Measurements from ENCODE around the gene CTDP1.

The CTDP1 gene

GRCh38 chr18:79763407-79763806 lies 83.8 kb downstream of the CTDP1 start:
- DNase-seq (ENCODE audit: low read depth in 2 of 2) = no peak

- DNase-seq (ENCODE audit: low read depth in 2 of 2) = no peak
These were observed 84.5 kb downstream of the CTDP1 start for GRCh38 chr18:79764131-79764530.

GRCh38 chr18:79765491-79766245 lies 86.1 kb downstream of the CTDP1 start:
- DNase-seq (ENCODE audit: low read depth in 2 of 2) = no peak

- no peak for DNase-seq (ENCODE audit: low read depth in 2 of 2)
These were observed 86.7 kb downstream of the CTDP1 start for GRCh38 chr18:79766308-79766707.

- no peak for DNase-seq (ENCODE audit: low read depth in 2 of 2)
These were observed 89.1 kb downstream of the CTDP1 start for GRCh38 chr18:79768745-79769144.

- no peak for DNase-seq (ENCODE audit: low read depth in 2 of 2)
These were observed 90.3 kb downstream of the CTDP1 start for GRCh38 chr18:79769698-79770500.

GRCh38 chr18:79770501-79770815 lies 90.9 kb downstream of the CTDP1 start:
- no peak for DNase-seq (ENCODE audit: low read depth in 2 of 2)

DNA sequence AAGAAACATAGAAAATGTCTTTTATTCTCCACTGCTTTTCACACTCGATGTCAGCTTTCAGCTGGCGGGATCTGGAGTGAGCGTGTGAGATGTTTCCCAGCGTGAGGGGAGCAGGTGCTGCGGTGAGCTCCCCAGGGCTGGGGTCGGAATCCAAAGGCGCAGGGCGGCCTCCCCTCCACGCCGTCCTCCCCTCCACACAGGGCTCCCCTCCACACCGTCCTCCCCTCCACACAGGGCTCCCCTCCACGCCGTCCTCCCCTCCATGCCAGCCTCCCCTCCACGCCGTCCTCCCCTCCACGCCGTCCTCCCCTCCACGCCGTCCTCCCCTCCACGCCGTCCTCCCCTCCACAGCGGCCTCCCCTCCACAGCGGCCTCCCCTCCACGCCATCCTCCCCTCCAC lies 91.2 kb downstream of the CTDP1 start:
- DNase-seq (ENCODE audit: low read depth in 2 of 2) = no peak

DNA sequence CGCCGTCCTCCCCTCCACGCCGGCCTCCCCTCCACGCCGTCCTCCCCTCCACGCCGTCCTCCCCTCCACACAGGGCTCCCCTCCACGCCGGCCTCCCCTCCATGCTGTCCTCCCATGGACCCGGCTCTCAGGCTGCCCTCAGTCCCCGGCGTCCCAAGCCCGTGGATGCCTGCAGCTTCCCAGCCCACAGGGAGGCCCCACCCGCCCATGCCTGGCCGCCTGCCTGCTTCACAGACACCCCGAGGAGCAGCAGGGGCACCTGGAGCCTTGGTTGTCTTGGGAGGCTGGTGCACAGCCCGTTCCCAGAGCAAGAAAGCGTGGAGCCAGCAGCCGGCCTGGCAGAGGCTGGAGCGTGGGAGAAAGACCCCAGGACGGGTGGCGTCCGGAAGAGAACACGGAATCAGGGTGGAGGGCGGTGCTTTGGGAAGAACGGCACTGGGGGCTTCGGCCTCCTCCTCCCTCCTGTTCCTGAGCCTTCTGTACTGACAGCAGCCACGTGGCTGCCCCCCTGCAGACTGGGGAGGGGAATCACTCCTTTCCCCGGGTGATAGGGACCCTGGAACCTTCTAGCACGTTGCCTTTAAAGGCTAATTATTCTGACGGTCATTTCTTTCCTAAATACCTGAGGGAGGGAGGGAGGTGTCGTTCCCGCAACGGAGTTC lies 92.0 kb downstream of the CTDP1 start:
- no peak for DNase-seq (ENCODE audit: low read depth in 2 of 2)

DNA sequence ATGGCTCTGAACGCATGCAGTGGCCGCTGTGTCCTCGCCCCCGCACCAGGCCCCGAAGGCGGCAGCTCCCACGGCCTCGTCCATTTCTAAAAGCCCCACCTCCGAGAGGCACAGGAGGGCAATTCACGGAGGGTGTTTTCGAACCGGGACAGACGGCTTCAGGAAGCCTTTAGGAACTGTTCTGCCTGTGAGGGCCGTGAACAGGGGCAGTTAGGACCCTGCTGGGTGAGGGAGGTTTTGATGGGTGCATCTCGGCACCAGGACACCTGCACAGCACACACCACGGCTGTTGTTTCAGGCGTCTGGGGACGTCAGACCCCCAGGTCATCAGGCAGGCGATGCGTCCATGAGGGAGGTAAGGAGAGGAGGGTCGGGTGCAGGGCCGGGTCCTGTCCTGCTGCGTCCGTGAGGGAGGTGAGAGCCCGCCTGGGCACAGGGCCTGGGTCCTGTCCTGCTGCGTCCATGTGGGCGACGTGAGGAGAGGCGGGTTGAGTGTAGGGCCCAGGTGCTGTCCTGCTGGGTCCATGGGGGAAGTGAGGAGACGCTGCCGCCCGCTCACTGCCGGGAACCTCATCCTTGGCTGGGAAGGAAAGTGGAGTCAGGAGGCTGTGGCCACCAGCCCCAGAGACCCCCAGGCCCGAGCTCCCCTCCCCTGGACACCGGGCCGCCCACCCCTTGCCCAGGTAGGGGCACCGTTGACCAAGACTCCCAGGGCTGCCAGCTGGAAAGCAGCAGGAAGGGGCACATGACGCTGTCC lies 92.7 kb downstream of the CTDP1 start:
- DNase-seq (ENCODE audit: low read depth in 2 of 2) = no peak

GRCh38 chr18:79772865-79773696 lies 93.5 kb downstream of the CTDP1 start:
- DNase-seq (ENCODE audit: low read depth in 2 of 2) = no peak

GRCh38 chr18:79774111-79774510 lies 94.5 kb downstream of the CTDP1 start:
- DNase-seq (ENCODE audit: low read depth in 2 of 2) = no peak

DNA sequence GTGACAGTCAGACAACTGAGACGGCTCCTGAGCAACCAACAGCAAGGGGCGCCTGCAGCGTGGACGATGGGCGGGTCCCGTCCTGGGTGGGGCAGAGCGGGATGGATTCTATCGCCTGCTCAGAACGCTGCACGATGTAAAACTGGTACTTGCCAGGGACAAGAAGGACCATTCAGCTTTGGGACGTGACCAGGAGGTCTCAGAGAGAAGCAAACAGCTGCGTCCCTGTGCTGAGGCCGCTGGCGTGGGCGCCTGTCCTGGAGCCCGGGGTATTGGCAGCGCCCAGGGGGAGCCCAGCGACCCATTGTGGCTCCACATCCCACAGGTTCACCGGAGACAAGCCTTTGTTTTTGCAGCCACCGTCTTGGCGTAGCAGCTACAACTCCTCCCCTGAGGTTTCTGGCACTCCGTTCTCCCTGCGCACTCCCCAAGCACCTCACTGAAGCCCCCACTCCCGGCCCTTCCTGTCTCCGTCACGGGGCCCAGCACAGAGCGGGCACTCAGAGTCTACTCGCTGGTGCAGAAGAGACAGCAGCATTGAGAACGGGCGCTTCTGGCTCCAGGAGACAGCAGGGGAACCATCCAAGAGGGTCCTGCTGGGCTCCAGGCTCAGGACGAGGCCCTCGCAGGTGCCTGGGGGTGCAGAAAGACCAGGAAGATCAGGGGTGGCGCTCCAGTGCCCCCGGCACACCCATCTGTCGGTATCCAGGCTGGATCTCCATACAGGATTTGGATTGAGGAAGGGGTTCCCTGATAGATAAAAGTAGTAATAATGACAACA lies 96.0 kb downstream of the CTDP1 start:
- no peak for DNase-seq (ENCODE audit: low read depth in 2 of 2)

DNA sequence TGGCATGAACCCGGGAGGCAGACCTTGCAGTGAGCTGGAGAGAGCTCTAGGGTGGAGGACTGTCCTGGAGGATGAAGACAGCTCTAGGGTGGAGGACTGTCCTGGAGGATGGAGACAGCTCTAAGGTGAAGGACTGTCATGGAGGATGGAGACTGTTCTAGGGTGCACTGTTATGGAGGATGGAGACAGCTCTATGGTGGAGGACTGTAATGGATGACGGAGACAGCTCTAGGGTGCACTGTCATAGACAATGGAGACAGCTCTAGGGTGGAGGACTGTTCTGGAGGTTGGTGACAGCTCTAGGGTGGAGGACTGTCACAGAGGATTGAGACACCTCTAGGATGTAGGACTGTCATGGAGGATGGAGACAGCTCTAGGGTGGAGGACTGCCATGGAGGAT lies 97.1 kb downstream of the CTDP1 start:
- no peak for DNase-seq (ENCODE audit: low read depth in 2 of 2)

- no peak for DNase-seq (ENCODE audit: low read depth in 2 of 2)
These were observed 98.7 kb downstream of the CTDP1 start for GRCh38 chr18:79778291-79778791.

- DNase-seq (ENCODE audit: low read depth in 2 of 2) = no peak
These were observed 99.6 kb downstream of the CTDP1 start for GRCh38 chr18:79779021-79779699.

DNA sequence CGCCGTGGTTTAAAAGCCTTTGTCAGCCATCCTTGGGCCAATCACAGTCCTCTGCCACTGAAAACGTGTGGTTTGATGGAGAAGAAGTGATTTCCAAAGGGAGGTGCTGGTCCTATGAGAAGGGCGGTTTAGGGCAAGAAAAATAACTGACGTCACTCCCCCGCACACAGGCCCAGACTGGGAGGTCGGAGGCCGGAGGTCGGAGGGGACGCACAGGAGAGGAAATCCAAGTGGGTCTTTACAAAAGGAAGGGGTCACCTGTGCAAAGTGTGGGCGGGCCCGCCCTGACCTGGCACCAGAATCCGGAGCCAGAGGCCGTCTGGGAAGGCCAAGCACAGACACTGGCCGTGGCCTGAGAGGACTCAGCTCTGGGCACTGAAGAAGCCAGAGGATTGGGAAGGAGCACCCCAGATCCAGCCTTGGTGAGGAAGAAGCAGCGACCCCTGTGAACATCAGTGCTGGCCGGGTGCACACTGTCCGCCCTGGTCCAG lies 100.1 kb downstream of the CTDP1 start:
- no peak for DNase-seq (ENCODE audit: low read depth in 2 of 2)

DNA sequence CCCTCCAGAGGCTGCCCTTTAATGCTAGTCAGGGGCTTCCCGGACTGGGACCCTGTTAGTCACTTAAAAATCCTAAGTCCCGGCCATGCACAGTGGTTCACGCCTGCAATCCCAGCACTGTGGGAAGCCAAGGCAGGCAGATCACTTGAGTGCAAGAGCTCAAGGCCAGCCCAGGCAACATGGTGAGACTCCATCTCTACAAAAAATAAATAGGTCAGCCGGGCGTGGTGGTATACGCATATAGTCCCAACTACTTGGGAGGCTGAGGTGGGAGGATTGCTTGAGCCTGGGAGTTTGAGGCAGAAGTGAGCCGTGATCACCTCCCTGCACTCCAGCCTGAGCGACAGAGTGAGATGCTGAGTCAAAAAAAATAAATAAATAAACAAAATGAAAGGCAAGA lies 100.9 kb downstream of the CTDP1 start:
- no peak for DNase-seq (ENCODE audit: low read depth in 2 of 2)

- no peak for DNase-seq (ENCODE audit: low read depth in 2 of 2)
These were observed 101.8 kb downstream of the CTDP1 start for GRCh38 chr18:79781331-79781941.
